AG09309 (cell line): ENCODE results near the gene EIF4E2.

Experiments
- DNase-seq: peaks from one replicate; pipeline ENCODE4 v3.0.0-alpha.2; 2010; ENCODE audit warnings: low read depth
- H3K4me3 ChIP-seq: 2 replicates; pipeline ENCODE4 v1.5.1; 2011; ENCODE audit warnings: mild to moderate bottlenecking, low read depth, low read length, moderate library complexity; ENCODE audit not compliant: control insufficient read depth
- CTCF ChIP-seq: IDR thresholded peaks from 2 replicates; pipeline ENCODE4 v1.5.1; 2011; ENCODE audit warnings: mild to moderate bottlenecking, low read depth, low read length, inconsistent platforms; ENCODE audit not compliant: insufficient read depth, control insufficient read depth; ENCODE audit errors: missing control alignments

Gene EIF4E2

DNA sequence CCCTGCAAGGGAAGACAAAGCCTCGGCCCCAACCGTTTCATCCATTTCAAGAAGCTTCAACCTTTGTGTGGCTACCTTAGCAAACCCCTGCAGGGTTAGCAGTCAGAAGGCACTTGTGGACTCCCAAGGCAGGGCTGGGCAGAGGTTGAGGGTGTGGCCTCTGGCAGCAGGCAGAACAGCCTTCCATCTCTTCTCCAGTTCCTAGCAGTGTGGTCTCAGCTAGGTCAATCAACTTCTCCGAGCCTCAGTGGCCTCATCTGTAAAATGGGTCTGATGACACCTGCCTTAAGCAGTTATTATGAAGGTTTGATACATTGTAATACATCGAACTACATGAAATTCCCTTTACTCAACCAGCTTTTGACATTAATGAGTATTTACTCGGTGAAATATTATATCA is 37.1 kb upstream of the EIF4E2 start:
- no peak for DNase-seq
- no peak overlapping the region for H3K4me3 ChIP-seq
- TF ChIP-seq CTCF: no peak

- TF ChIP-seq CTCF: no peak
- no peak overlapping the region for H3K4me3 ChIP-seq
- DNase-seq: no peak
Observed at GRCh38 chr2:232515639-232516038, 34.9 kb upstream of the EIF4E2 start.

GRCh38 chr2:232516551-232516950 is 33.9 kb upstream of the EIF4E2 start:
- DNase-seq: no peak
- TF ChIP-seq CTCF: no peak
- no peak overlapping the region for H3K4me3 ChIP-seq

GRCh38 chr2:232518844-232519243 is 31.6 kb upstream of the EIF4E2 start:
- no peak overlapping the region for H3K4me3 ChIP-seq
- TF ChIP-seq CTCF: no peak
- no peak for DNase-seq

- DNase-seq: no peak
- H3K4me3 ChIP-seq: no peak within 1 kb of the TSS
- no peak for TF ChIP-seq CTCF
Observed at GRCh38 chr2:232519581-232520438, 30.7 kb upstream of the EIF4E2 start, which contains the start of gene PRSS56. TSS of gene PRSS56 (plus strand) at chr2:232520388. CDS start at chr2:232520599, 211 bp downstream.

DNA sequence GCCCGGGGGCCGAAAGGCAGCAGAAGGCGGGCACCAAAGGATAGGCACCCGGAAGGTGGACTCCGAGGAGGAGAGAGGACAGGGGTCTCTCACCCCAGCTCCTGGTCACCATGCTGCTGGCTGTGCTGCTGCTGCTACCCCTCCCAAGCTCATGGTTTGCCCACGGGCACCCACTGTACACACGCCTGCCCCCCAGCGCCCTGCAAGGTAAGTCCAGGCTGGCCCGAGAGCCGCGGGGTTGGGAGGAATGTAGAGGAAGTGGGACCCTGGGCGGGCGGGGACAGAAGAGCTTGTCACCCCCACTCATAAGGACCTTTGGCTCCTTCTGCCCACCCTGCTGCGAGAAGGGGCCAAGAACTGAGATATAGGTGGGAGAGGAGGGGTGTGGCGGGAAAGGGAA is 30.0 kb upstream of the EIF4E2 start:
- no peak for TF ChIP-seq CTCF
- no peak overlapping the region for H3K4me3 ChIP-seq
- no peak for DNase-seq

- no peak for TF ChIP-seq CTCF
- H3K4me3 ChIP-seq: no peak overlapping the region
- no peak for DNase-seq
Observed at GRCh38 chr2:232521098-232521497, 29.4 kb upstream of the EIF4E2 start.
